Esophagus muscularis mucosa (tissue), 4 donors: ENCODE data around the gene NHP2. TPM values are rescaled to one million over a fixed set of nuclear protein-coding genes. Genes with fewer than 3 reads are reported as not detected.

Experiments used
- DNase-seq: peaks from one replicate; pipeline ENCODE4 v3.0.0-alpha.2; 2017; ENCODE audit errors: extremely low spot score
- H3K27ac ChIP-seq, 4 donors: fragments of 200-600 bp; sonication (generic); replicated peaks in 1 of 4; 1 replicate in 3 of 4; 2 replicates in 1 of 4; pipeline ENCODE4 v1.5.1; 2016 to 2019; ENCODE audit warnings: mild to moderate bottlenecking in 1 of 4
- H3K27me3 ChIP-seq, 4 donors: fragments of 200-600 bp; sonication (generic); one replicate each; pipeline versions ENCODE4 v1.5.1 to v1.6.0; 2016 to 2019
- H3K36me3 ChIP-seq, 4 donors: fragments of 200-600 bp; sonication (generic); one replicate each; pipeline ENCODE4 v1.5.1; 2016 to 2019
- H3K4me1 ChIP-seq, 4 donors: fragments of 200-600 bp; sonication (generic); one replicate each; pipeline ENCODE4 v1.5.1; 2016 to 2019
- H3K4me3 ChIP-seq, 4 donors: fragments of 200-600 bp; sonication (generic); 1 replicate in 2 of 4; 2 replicates in 2 of 4; pipeline ENCODE4 v1.5.1; 2016 to 2019; ENCODE audit warnings: mild to moderate bottlenecking in 4 of 4, moderate library complexity in 1 of 4
- H3K9me3 ChIP-seq, 4 donors: fragments of 200-600 bp; sonication (generic); 1 replicate in 3 of 4; 2 replicates in 1 of 4; pipeline ENCODE4 v1.5.1; 2016 to 2019
- EP300 ChIP-seq: sonication (generic); formaldehyde crosslinking; IDR thresholded peaks from one replicate; pipeline ENCODE4 v1.6.1; 2017; ENCODE audit warnings: antibody characterized with exemption
- POLR2A ChIP-seq: fragments of 450-650 bp; IDR thresholded peaks from one replicate; pipeline ENCODE4 v1.6.1; 2017; ENCODE audit warnings: antibody characterized with exemption, moderate library complexity, mild to moderate bottlenecking, low read depth
- POLR2AphosphoS5 ChIP-seq, 2 donors: sonication (generic); formaldehyde crosslinking; IDR thresholded peaks; one replicate each; pipeline ENCODE4 v1.6.1; 2017; ENCODE audit warnings: antibody characterized with exemption in 2 of 2
- WGBS: methylation state at CpG from one replicate; pipeline ENCODE4 v1.1.5; 2018; 5-methylcytosine and 5-hydroxymethylcytosine counted together
- intact Hi-C: fragments of 100-400 bp; cut with DNase I; formaldehyde crosslinking; loops from one replicate; pipeline ENCODE4 v1.15.1; 2023
- total RNA-seq, 4 donors: library from RNA; depleted of rRNA; stranded (reverse); fragments of >200 nt; gene quantifications; one replicate each; pipeline versions ENCODE4 v1.1.0 to v1.2.1, GENCODE V29; 2016
- TF ChIP-seq, protein P1 (sequence below), 3 experiments: fragments of 200-600 bp in 2 of 3; fragments of 450-650 bp in 1 of 3; sonication (generic) in 2 of 3; IDR thresholded peaks; one replicate each; pipeline ENCODE4 v1.5.1; 2017 to 2019; ENCODE audit warnings: antibody characterized with exemption in 3 of 3, mild to moderate bottlenecking in 2 of 3, moderate library complexity in 1 of 3

Gene NHP2
- total RNA-seq = 100 to 1,000 TPM; 109 to 215 (median 162) TPM

DNA sequence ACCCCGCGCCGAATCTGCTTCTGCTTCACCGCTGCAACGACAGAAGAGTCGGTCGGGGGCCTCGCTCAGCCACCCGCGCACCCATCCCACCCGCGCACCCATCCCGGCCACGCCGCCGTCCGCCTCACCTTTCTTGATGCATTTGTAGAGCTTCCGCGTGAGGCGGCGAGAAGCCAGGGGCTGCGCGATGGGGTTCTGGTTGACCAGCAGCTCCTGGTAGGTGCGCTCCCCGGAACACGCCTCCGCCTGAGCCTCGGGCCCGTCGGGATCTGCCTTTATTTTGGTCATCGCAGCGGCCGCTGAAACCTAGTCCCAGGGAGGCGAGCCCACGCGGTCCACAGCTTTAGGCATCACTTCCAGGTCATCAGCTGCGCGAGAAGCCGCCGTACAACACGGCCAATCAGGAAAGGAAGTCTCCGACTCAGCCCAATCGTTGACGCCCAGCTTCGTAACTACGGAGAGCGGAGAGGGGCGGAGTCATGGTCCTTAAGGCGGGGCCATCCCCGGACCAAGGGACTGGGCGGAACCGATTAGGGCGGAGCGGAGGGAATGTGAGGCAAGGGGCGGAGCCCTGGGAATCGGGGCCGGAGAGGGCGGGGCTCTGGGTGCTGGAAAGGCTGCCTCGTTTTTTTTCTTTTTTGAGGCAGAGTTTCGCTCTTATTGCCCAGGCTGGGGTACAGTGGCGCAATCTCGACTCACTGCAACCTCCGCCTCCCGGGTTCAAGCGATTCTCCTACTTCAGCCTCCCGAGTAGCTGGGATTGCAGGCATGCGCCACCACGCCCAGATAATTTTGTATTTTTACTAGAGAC lies at the start of gene NHP2:
Gene NHP2 (minus strand): TSS at position 356 of the 811 bp plus-strand sequence. CDS start 68 bp downstream, at position 288.
- peak within 1 kb of the TSS; percentile 72 to 86 (median 79) for H3K27ac ChIP-seq
- peaks cover 16 to 35% (median 30%) of the 10 kb centered on the region in 4 donors for H3K4me1 ChIP-seq
- no peaks in the 10 kb centered on the region for H3K9me3 ChIP-seq
- H3K4me3 ChIP-seq = peak within 1 kb of the TSS; percentile 59 to 75 (median 66)
- intact Hi-C loops = loop anchor here (5.0 to 10.0 kb wide), 2 partner anchors 49 to 549 kb away; partner anchors contain the start of genes B4GALT7 and HNRNPAB
- TF ChIP-seq POLR2AphosphoS5 (IDR thresholded peaks at IDR 0.05) = peak; percentile 90 to 99
- no peak for TF ChIP-seq POLR2A
- no peak for TF ChIP-seq EP300
- TF ChIP-seq, protein P1, sequence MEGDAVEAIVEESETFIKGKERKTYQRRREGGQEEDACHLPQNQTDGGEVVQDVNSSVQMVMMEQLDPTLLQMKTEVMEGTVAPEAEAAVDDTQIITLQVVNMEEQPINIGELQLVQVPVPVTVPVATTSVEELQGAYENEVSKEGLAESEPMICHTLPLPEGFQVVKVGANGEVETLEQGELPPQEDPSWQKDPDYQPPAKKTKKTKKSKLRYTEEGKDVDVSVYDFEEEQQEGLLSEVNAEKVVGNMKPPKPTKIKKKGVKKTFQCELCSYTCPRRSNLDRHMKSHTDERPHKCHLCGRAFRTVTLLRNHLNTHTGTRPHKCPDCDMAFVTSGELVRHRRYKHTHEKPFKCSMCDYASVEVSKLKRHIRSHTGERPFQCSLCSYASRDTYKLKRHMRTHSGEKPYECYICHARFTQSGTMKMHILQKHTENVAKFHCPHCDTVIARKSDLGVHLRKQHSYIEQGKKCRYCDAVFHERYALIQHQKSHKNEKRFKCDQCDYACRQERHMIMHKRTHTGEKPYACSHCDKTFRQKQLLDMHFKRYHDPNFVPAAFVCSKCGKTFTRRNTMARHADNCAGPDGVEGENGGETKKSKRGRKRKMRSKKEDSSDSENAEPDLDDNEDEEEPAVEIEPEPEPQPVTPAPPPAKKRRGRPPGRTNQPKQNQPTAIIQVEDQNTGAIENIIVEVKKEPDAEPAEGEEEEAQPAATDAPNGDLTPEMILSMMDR (IDR thresholded peaks at IDR 0.05) = peak in 1 of 3 experiments; percentile 13
- H3K36me3 ChIP-seq = peaks cover 20 to 31% (median 27%) of the 10 kb centered on the region in 4 donors
- no peaks in the 10 kb centered on the region for H3K27me3 ChIP-seq
- WGBS = 2% methylated on average over 47 of the region's 68 CpGs
- peak; percentile 100 for DNase-seq

DNA sequence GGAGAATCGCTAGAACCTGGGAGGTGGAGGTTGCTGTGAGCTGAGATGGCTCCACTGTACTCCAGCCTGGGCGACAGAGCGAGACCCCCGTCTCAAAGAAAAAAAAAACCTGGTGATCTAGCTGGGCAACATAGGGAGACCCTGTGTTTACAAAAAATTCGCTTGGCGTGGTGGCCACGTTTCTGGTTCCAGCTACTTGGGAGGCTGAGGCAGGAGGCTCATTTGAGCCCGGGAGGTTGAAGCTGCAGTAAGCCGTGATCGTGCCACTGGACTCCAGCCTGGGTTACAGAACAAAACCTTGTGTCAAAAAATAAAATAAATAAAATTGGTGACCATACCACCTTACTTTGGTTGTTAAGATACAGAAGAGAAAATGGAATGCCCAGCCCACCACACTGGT lies 48.9 kb upstream of the NHP2 start:
- H3K9me3 ChIP-seq = no peaks in the 10 kb centered on the region
- no peak overlapping the region for H3K27ac ChIP-seq
- TF ChIP-seq EP300 = no peak
- no peak for TF ChIP-seq POLR2A
- TF ChIP-seq POLR2AphosphoS5 (IDR thresholded peaks at IDR 0.05) = no peak
- TF ChIP-seq, protein P1 (IDR thresholded peaks at IDR 0.05) = no peak
- WGBS = 96% methylated on average over 10 of the region's 10 CpGs
- peaks cover 0 to 17% (median 13%) of the 10 kb centered on the region in 4 donors for H3K36me3 ChIP-seq
- H3K4me3 ChIP-seq = no peak overlapping the region
- H3K27me3 ChIP-seq = no peaks in the 10 kb centered on the region
- intact Hi-C loops = loop anchor here (5.0 kb wide), 1 partner anchor 50 kb away; the partner anchor contains the start of gene NHP2
- peaks cover 22 to 29% (median 25%) of the 10 kb centered on the region in 4 donors for H3K4me1 ChIP-seq
- no peak for DNase-seq

DNA sequence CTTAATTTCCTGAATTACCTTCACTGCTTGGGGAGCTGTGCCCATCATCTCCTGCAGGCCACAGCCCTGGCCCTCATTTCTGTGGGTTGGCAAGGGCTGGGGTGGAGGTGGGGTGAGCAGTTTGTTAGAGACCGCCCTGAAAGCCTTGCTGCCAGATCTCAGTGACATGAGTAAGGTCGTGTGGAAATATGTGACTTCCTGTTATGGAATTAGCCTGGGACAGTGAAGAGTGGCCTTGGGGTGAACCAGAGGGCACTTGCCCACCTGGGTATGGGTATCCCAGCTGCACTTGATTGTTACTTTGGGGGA lies 48.2 kb upstream of the NHP2 start:
- H3K27ac ChIP-seq = no peak overlapping the region
- WGBS = 39% methylated on average over 2 of the region's 2 CpGs
- no peaks in the 10 kb centered on the region for H3K27me3 ChIP-seq
- no peak overlapping the region for H3K4me3 ChIP-seq
- no peaks in the 10 kb centered on the region for H3K9me3 ChIP-seq
- no peak for DNase-seq
- H3K4me1 ChIP-seq = peaks cover 16 to 22% (median 18%) of the 10 kb centered on the region in 4 donors
- TF ChIP-seq POLR2AphosphoS5 (IDR thresholded peaks at IDR 0.05) (no peak), EP300 (no peak), POLR2A (no peak)
- TF ChIP-seq, protein P1 (IDR thresholded peaks at IDR 0.05) = no peak
- intact Hi-C loops = loop anchor here (5.0 kb wide), 1 partner anchor 50 kb away; the partner anchor contains the start of gene NHP2
- H3K36me3 ChIP-seq = peaks cover 0 to 10% (median 7%) of the 10 kb centered on the region in 4 donors

DNA sequence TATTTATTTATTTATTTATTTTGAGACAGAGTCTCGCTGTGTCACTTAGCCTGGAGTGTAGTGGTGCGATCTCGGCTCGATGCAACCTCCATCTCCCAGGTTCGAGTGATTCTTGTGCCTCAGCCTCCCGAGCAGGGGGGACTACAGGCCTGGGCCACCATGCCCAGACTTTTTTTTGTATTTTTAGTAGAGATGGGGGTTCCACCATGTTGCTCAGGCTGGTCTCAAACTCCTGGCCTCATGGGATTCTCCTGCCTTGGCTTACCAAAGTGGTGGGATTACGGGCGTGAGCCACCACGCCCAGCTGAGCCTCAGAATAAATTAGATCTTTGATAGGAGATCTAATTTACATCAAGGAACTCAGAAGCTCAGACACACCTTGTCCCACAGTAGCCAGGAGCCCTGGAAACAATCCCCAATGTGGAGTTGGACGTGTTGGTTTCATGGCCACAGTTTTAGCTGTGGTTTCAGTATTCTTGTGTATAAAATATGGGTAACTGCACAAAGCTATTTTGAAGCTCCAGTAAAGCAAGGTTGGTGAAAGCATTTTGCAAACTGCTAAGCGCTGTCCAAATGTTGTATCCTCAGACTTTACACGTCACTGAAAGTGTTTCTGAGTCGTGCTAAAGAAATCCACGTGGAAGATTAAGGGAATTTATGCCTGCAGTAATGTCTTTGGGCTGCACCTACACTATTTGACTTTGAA lies 47.7 kb upstream of the NHP2 start:
- intact Hi-C loops = loop anchor here (5.0 kb wide), 1 partner anchor 49 kb away; the partner anchor contains the start of gene NHP2
- H3K27me3 ChIP-seq = no peaks in the 10 kb centered on the region
- TF ChIP-seq EP300 = no peak
- TF ChIP-seq, protein P1 (IDR thresholded peaks at IDR 0.05) = no peak
- TF ChIP-seq POLR2A = no peak
- TF ChIP-seq POLR2AphosphoS5 (IDR thresholded peaks at IDR 0.05) = no peak
- peaks cover 10 to 17% (median 13%) of the 10 kb centered on the region in 4 donors for H3K4me1 ChIP-seq
- H3K36me3 ChIP-seq = peaks cover 0 to 5% (median 2%) of the 10 kb centered on the region in 4 donors
- H3K4me3 ChIP-seq = no peak overlapping the region
- H3K9me3 ChIP-seq = no peaks in the 10 kb centered on the region
- no peak for DNase-seq
- 90% methylated on average over 14 of the region's 14 CpGs for WGBS
- no peak overlapping the region for H3K27ac ChIP-seq
